ENCODE measurements around the gene SLCO4C1. TPM values are rescaled to one million over a fixed set of nuclear protein-coding genes. Genes with fewer than 3 reads are reported as not detected.

Gene SLCO4C1
- total and polyA plus RNA-seq, 2 experiments from 2014 or later, result 6.2 to 20.5 TPM

GRCh38 chr5:102196481-102196880 lies 99.6 kb downstream of the SLCO4C1 start:
- WGBS (ENCODE audit: low lambda C conversion rate, missing lambda C conversion rate), result 88% methylated on average over 8 of the region's 8 CpGs

More at GRCh38 chr5:102196481-102196880, 99.6 kb downstream of the SLCO4C1 start:
- H3K9me3 ChIP-seq (ENCODE audit: low read depth), result no peaks in the 10 kb centered on the region
- H3K4me1 ChIP-seq (ENCODE audit: insufficient read depth), result no peaks in the 10 kb centered on the region
- H2AFZ ChIP-seq, result no peak overlapping the region
- no peak for DNase-seq (ENCODE audit: low spot score)
- H3K79me2 ChIP-seq, result no peaks in the 10 kb centered on the region
- no peaks in the 10 kb centered on the region for H4K20me1 ChIP-seq (ENCODE audit: insufficient read depth, poor library complexity, severe bottlenecking)
- H3K27ac ChIP-seq, result no peak overlapping the region
- no peak overlapping the region for H3K4me3 ChIP-seq
- no peak for TF ChIP-seq EZH2phosphoT487 (IDR thresholded peaks at IDR 0.05; ENCODE audit: low read depth, severe bottlenecking, unreplicated experiment)
- TF ChIP-seq EZH2 (IDR thresholded peaks at IDR 0.05; ENCODE audit: borderline replicate concordance), result no peak
- no peak for TF ChIP-seq CTCF (IDR thresholded peaks at IDR 0.05; ENCODE audit: poor library complexity)
- no peak overlapping the region for H3K4me2 ChIP-seq
- H3K9me2 ChIP-seq (replicated peaks; ENCODE audit: insufficient read depth), result no peaks in the 10 kb centered on the region
- H3K27me3 ChIP-seq, result no peaks in the 10 kb centered on the region
- no peaks in the 10 kb centered on the region for H3K36me3 ChIP-seq (replicated peaks; ENCODE audit: insufficient read depth, low read depth)

Other genes with a start within 250 kb of the SLCO4C1 start
- gene SLCO6A1, start 202.7 kb upstream of the SLCO4C1 start, total RNA-seq, result 0.52 and 1.2 TPM in 2 replicates
- gene SLCO6A1, start 202.7 kb upstream of the SLCO4C1 start, polyA plus RNA-seq, result 0.77 and 1.4 TPM in 2 replicates